ENCODE results near the gene ADAMTS18. TPM values are rescaled to one million over a fixed set of nuclear protein-coding genes. Genes with fewer than 3 reads are reported as not detected.

ADAMTS18 gene
- total and polyA plus RNA-seq, 4 donors = under 0.01 to 0.17 TPM; not detected in 2

DNA sequence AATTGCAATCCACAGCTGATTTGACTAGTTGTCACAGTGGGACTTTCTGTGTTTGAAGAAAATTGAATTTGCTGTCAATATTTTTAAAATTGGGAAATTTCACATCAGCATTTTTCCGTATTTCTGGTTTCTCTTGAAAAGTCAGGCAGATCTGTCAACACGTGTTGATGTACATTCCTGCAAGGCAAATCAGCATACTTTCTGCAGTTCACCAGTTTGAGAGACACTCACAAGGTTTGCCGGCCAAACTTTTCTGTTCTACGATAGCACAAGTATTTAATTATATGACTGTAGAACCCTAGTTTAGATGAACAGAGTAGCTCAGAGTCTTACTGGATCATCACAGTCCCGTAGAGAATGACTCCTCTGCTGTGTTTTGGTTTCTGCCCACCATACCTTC is 102.0 kb downstream of the ADAMTS18 start:
- Histone ChIP-seq H3K4me3 (ENCODE audit: low read depth in 1 of 3, low read length in 3 of 3) (no peak overlapping the region), H3K9me3 (ENCODE audit: control insufficient read depth in 4 of 4, low read length in 3 of 4) (no peaks in the 10 kb centered on the region), H3K9ac (ENCODE audit: low read depth in 1 of 2, low read length in 2 of 2) (no peak overlapping the region), H3K27ac (ENCODE audit: low read depth in 1 of 2, low read length in 2 of 2) (no peak overlapping the region), H3K27me3 (ENCODE audit: control insufficient read depth in 4 of 4, insufficient read depth in 4 of 4, low read length in 3 of 4) (peaks cover 0 to under 1% (median 0%) of the 10 kb centered on the region in 4 donors), H3K4me1 (ENCODE audit: control insufficient read depth in 4 of 4, insufficient read depth in 4 of 4, low read length in 3 of 4) (no peaks in the 10 kb centered on the region), H3K36me3 (ENCODE audit: control insufficient read depth in 4 of 4, insufficient read depth in 3 of 4, low read depth in 1 of 4, low read length in 3 of 4) (no peaks in the 10 kb centered on the region)
- 82% methylated on average over 5 of the region's 5 CpGs for WGBS
- DNase-seq (ENCODE audit: low spot score) = no peak
- TF ChIP-seq, protein P1, sequence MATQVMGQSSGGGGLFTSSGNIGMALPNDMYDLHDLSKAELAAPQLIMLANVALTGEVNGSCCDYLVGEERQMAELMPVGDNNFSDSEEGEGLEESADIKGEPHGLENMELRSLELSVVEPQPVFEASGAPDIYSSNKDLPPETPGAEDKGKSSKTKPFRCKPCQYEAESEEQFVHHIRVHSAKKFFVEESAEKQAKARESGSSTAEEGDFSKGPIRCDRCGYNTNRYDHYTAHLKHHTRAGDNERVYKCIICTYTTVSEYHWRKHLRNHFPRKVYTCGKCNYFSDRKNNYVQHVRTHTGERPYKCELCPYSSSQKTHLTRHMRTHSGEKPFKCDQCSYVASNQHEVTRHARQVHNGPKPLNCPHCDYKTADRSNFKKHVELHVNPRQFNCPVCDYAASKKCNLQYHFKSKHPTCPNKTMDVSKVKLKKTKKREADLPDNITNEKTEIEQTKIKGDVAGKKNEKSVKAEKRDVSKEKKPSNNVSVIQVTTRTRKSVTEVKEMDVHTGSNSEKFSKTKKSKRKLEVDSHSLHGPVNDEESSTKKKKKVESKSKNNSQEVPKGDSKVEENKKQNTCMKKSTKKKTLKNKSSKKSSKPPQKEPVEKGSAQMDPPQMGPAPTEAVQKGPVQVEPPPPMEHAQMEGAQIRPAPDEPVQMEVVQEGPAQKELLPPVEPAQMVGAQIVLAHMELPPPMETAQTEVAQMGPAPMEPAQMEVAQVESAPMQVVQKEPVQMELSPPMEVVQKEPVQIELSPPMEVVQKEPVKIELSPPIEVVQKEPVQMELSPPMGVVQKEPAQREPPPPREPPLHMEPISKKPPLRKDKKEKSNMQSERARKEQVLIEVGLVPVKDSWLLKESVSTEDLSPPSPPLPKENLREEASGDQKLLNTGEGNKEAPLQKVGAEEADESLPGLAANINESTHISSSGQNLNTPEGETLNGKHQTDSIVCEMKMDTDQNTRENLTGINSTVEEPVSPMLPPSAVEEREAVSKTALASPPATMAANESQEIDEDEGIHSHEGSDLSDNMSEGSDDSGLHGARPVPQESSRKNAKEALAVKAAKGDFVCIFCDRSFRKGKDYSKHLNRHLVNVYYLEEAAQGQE (IDR thresholded peaks at IDR 0.05) = no peak
- TF ChIP-seq NR2F2 (IDR thresholded peaks at IDR 0.05) (no peak), HNF4G (IDR thresholded peaks at IDR 0.05) (no peak), SP1 (IDR thresholded peaks at IDR 0.05) (no peak), RAD21 (IDR thresholded peaks at IDR 0.05) (no peak), YY1 (IDR thresholded peaks at IDR 0.05) (no peak), RXRA (IDR thresholded peaks at IDR 0.05) (no peak), HNF4A (conservative IDR thresholded peaks at IDR 0.05) (no peak), EGR1 (IDR thresholded peaks at IDR 0.05; ENCODE audit: low read depth in 2 of 2) (no peak), FOXA1 (IDR thresholded peaks at IDR 0.05) (no peak), GABPA (IDR thresholded peaks at IDR 0.05 in 1 of 2, conservative IDR thresholded peaks at IDR 0.05 in 1 of 2) (no peak)
- TF ChIP-seq, protein P2, sequence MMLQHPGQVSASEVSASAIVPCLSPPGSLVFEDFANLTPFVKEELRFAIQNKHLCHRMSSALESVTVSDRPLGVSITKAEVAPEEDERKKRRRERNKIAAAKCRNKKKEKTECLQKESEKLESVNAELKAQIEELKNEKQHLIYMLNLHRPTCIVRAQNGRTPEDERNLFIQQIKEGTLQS (IDR thresholded peaks at IDR 0.05) = no peak
- TF ChIP-seq, protein P3, sequence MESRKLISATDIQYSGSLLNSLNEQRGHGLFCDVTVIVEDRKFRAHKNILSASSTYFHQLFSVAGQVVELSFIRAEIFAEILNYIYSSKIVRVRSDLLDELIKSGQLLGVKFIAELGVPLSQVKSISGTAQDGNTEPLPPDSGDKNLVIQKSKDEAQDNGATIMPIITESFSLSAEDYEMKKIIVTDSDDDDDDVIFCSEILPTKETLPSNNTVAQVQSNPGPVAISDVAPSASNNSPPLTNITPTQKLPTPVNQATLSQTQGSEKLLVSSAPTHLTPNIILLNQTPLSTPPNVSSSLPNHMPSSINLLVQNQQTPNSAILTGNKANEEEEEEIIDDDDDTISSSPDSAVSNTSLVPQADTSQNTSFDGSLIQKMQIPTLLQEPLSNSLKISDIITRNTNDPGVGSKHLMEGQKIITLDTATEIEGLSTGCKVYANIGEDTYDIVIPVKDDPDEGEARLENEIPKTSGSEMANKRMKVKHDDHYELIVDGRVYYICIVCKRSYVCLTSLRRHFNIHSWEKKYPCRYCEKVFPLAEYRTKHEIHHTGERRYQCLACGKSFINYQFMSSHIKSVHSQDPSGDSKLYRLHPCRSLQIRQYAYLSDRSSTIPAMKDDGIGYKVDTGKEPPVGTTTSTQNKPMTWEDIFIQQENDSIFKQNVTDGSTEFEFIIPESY (IDR thresholded peaks at IDR 0.05) = no peak

DNA sequence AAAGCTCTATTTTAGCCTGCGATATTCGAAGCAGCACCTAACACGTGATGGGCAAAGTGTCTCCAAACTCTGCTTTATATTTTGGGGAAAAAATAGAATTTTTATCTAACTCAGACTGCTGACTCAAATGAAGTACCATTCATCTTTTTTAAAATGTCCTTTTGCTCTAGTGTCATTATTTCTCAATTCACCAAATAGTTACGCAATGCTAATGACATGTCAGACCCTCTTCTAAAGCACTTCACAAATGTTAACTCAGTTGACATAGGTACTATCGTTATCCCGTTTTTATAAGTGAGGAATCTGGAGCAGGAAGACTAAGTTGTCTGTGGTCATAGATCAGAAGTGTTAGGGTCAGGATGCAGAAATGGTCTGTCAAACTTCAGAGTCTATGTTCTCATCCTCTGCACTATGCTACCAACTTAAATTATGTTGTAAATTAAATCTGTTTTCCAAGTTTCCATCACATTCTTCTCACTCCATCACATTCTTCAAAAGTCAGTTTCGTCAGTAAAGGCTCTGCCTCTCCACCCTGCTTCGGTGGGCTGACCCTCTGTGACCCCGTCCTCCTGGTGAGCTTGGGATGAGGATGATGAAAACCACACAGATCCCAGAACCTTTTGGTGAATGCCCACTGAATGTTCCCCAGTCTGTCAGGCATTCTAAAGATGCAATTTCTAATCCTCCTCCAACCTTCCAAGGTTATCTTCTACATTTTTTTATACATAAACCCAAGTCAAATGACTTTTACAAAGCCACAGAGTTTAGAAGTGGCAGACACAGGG is 102.8 kb downstream of the ADAMTS18 start:
- Histone ChIP-seq H3K27me3 (ENCODE audit: control insufficient read depth in 4 of 4, insufficient read depth in 4 of 4, low read length in 3 of 4) (peaks cover 0 to 4% (median 0%) of the 10 kb centered on the region in 4 donors), H3K4me3 (ENCODE audit: low read depth in 1 of 3, low read length in 3 of 3) (no peak overlapping the region), H3K27ac (ENCODE audit: low read depth in 1 of 2, low read length in 2 of 2) (no peak overlapping the region), H3K36me3 (ENCODE audit: control insufficient read depth in 4 of 4, insufficient read depth in 3 of 4, low read depth in 1 of 4, low read length in 3 of 4) (no peaks in the 10 kb centered on the region), H3K9ac (ENCODE audit: low read depth in 1 of 2, low read length in 2 of 2) (no peak overlapping the region), H3K4me1 (ENCODE audit: control insufficient read depth in 4 of 4, insufficient read depth in 4 of 4, low read length in 3 of 4) (no peaks in the 10 kb centered on the region), H3K9me3 (ENCODE audit: control insufficient read depth in 4 of 4, low read length in 3 of 4) (no peaks in the 10 kb centered on the region)
- TF ChIP-seq NR2F2 (IDR thresholded peaks at IDR 0.05) (no peak), HNF4G (IDR thresholded peaks at IDR 0.05) (no peak), EGR1 (IDR thresholded peaks at IDR 0.05; ENCODE audit: low read depth in 2 of 2) (no peak), FOXA2 (IDR thresholded peaks at IDR 0.05) (no peak), SP1 (IDR thresholded peaks at IDR 0.05) (no peak), TAF1 (conservative IDR thresholded peaks at IDR 0.05) (no peak), YY1 (IDR thresholded peaks at IDR 0.05) (no peak), JUND (IDR thresholded peaks at IDR 0.05) (no peak)
- TF ChIP-seq, protein P2 (IDR thresholded peaks at IDR 0.05) = no peak
- TF ChIP-seq, protein P1 (IDR thresholded peaks at IDR 0.05) = no peak
- 57% methylated on average over 9 of the region's 9 CpGs for WGBS
- DNase-seq (ENCODE audit: low spot score) = no peak

Data from liver (tissue), 9 donors.